GM10847 (cell line): Measurements from ENCODE around the gene NAV3.

Source experiments
- POLR2A ChIP-seq: IDR thresholded peaks from 2 replicates; pipeline ENCODE4 v1.6.1; 2011; ENCODE audit not compliant: insufficient read length; ENCODE audit errors: extremely low read depth

NAV3 gene

DNA sequence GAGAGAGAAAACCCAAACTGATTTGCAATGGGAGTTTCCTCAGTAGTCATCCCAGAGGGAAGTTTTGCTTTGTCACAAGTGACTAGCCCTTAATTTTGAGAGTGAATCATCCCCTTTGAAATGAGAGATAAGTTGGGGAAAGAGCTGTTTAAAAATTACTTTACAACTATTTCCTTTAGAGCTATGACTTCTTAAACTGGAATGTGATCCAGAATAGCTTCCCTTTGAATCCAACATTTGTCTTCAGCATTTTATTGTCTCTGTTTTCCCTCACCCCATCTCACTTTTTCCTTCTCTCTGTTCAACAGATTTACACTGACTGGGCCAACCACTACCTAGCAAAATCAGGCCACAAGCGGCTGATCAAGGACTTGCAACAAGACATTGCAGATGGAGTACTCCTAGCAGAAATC is 109.3 kb downstream of the NAV3 start:
- TF ChIP-seq POLR2A = no peak

DNA sequence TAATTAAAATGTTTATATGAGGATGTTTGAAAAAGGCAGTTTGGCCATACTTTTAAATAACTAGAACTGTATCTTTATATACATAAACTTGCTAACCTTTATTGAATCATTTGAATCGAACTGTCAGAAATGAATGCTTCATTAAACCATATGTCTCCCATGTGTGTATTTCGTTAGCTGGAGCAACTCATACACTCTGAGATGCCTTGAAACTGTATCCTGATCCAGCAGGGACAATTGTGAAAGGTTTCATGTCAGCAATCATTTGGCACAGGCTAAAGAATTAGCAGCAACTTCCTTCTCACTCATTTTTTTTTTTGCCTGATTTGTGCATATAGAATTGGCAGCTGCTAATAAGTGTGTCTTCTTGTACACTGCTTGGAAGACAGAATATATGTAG is 109.9 kb downstream of the NAV3 start:
- TF ChIP-seq POLR2A = no peak

DNA sequence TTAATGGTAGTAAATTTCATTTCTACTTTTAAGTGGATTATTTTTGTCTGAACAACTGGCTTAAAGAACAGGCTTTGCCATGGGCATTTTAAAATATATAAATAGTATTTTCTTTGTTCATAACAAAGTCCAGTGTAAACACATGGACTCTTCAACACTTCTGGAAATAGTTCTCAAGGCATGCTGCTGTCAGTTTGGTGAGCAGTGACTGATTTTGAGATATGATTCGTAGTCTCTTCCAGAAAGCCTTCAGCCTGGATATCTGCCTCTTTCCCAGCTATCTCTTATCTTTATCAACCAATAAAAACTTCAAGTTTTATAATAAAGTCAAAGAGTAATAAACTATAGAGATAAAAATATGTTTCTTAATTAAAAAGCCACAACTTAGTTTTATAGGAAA is 110.7 kb downstream of the NAV3 start:
- TF ChIP-seq POLR2A = no peak

DNA sequence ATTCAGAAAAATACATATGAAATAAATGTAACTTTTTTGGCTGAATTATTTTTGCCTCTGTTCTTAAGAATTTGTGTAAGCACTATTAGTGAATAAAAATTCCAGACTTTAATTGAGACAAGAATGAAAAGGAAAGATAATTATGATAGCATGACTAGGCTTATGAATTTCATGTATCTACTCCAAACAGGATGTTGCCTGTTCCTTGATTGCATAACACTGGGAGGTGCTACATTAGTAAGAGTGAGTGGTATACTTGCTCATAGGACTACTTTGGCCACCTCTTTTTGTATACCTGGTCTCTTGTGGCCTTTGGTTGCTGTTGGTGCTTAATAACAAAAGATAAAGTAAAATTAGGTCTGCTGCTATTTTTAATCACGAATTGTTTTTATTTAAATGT is 112.8 kb downstream of the NAV3 start:
- TF ChIP-seq POLR2A = no peak

DNA sequence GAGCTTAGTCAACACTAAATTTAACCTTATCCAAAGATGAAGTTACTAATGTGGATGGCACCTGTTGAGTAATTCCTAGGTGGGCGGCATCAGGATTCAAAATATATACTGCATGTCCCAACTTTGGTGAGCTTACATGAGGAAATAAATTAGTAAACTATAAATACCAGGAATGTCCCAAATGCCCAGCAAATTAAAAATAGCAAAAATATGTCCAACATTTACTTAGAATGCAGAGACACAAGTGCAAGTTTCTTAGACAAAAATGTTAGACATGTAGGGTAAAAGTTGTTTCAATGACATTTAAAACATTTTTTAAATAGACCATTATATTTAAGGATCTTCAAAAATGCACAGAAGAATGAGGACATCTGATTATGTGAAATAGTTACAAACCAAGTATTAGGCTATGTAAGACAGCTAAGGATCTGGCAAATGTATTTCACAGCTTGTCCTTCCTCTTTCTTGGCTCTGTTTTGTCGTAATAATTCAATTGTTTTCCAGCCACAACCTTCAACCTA is 115.9 kb downstream of the NAV3 start:
- TF ChIP-seq POLR2A = no peak

DNA sequence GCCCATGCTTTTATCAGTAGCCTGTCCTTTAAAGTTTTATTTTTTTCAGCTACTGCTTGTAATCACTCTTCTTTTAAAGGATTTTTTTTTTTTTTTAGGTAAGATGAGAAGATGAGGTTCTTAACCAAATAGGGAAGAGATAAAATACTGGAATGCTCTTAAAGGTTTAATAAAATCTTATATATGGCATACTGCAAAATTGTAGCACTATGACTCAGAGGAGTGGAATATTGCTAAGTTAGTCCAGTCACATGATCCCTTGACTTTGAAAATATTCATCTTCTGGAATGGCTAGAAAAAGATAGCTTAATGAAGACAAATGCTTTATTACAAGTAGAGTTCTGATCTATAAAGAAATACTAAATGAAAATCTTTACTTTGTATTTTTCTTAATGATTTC is 116.6 kb downstream of the NAV3 start:
- no peak for TF ChIP-seq POLR2A

DNA sequence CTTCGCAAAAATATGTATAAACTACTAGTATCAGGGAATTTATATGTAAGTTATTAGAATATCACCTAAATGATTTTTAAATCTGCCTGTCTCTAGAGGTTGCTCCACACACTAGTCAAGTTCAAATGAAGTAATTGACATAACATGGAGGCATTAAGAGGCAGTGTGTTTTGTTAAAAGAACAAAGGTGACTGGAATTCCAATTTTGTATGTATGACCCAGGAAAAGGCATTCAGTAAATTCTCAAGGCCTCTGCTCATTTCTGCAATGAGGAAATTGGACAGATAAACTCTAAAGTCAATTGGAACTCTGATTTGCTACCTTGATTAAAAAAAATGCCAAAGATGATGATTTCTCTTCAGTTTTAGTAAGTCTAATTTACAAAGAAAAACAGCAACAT is 117.1 kb downstream of the NAV3 start:
- TF ChIP-seq POLR2A = no peak

DNA sequence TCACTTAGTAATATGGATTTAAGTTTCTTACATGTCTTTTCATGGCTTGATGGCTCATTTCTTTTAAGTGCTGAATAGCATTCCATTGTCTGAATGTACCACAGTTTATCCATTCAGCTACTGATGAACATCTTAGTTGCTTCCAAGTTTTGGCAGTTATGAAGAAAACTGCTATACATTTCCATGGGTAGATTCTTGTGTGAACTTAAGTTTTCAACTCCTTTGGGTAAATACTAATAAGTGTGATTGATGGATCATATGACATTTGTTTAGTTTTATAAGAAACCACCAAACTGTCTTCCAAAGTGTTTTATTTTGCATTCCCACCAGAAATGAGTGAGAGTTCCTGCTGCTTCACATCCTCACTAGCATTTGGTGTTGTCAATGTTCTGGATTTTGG is 119.2 kb downstream of the NAV3 start:
- no peak for TF ChIP-seq POLR2A

DNA sequence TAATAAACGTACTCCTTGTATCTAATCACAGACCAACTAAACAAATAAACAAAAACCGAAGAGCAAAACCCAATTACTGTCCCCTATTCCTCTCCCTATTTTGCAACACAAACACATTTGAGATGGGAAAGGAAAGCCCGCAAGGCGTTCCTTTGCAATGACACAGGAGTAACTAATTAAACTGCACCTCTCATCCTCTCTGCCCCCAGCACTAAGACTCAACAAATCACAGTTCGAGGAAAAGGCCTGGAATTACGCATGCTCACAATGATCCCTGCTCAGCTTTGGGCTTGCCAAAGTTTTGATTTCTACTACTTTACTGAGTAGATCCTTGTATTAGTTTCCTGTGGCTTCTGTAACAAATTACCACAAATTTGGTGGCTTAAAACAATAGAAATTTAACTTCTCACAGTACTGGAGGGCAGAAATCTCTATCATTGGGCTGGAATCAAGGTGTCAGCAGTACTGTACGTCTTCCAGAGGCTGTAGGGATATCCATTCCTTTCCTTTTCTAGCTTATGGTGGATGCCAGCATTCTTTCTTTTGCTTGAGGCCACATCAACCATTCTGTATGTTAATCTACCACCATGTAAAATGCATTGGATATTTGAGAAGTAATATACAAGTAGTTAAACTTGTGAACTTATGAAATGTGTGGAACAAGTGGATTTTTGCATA is 123.0 kb downstream of the NAV3 start:
- no peak for TF ChIP-seq POLR2A

DNA sequence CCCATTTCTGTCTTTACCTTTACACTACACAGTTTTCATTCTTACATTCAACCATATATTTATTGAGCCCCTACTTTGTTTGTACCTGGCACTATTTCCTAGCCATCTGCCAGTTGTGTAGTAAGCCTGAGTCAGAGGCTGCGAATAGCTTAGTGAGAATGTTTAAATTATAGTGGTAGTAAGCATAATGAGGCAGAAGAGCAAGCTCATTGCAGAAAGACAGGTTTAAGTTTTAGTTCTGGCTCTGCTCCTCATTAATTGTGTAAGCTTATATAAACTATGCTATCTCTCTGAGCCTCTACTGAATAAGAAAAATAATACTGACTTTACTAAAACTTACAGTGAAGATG is 123.5 kb downstream of the NAV3 start:
- TF ChIP-seq POLR2A = no peak

DNA sequence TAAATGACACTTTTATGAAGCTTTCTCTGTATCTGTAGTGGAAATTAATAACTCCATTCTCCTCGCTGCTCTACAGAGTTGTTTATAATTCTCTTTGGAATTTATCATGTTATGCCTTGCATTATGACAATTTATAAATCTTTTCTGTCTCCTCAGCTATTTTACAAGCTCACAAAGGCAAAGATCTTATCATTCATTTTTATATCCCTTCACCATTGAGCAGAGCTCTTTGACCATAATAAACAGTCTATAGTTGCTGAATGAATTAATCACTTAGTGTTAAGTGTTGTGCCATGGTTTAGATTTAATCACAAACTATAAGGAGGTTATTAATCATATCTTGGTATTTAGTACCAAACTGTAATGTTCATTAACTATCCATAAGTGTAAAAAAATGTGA is 126.4 kb downstream of the NAV3 start:
- no peak for TF ChIP-seq POLR2A

DNA sequence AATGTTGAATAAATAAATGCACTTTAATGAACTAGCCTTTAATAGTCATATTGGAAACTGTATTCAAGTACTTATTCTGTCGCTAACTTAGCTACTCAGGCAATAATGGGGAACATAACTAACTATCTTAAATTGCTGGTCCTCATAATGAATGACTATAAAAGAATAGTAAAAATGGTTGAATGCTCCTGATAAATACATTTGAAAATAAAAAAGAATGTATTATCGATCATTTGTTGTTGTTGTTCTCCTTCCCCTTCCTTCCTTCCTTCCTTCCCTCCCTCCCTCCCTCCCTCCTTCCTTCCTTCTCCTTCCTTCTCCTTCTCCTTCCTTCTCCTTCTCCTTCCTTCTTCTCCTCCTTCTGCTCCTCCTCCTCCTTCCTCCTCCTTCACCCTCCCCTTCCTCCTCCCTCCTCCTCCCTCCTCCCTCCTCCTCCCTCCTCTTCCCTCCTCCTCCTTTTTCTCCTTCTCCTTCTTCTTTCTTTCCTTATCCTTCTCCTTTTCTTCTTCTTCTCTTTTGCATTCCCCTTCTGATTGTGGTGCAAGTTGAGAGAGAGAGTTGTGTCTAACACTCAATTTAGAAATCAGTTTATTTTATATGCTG is 133.0 kb downstream of the NAV3 start:
- no peak for TF ChIP-seq POLR2A

DNA sequence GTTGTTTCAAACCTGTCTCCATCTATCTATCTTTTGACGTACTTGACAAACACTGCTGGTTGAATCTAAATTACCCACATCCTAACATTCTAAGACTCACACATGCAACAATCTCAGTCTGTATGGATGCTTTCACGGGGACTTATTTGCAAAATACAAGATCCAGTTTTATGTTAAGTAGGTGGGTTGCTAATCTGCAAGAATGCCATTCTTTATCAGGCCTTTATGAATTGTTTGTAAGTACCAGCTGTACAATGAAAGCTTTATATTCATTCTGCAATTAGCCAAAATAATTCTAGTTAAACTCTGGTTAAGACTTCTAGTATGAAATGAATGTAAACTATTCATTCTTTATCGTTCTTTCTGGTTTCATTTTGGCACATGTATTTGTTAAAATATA is 135.1 kb downstream of the NAV3 start:
- no peak for TF ChIP-seq POLR2A

DNA sequence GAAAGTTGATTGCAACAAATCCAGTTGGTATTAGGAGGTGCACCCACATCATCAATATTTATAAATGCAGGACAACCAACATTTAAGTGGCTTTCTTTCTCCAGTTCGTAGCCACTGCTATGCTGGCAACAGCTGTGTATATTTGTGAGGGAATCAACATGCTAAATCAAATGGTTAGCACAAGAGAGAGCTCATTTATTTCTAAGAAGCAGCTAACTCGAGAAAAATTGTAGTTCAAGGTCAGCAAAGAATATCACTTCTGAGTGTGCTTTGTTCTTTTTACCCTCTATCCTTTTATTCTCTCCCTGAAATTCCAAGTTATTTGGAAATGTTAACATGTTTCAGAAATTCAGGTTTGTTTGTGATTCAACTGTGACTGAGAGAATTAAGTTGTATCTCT is 137.3 kb downstream of the NAV3 start:
- no peak for TF ChIP-seq POLR2A

DNA sequence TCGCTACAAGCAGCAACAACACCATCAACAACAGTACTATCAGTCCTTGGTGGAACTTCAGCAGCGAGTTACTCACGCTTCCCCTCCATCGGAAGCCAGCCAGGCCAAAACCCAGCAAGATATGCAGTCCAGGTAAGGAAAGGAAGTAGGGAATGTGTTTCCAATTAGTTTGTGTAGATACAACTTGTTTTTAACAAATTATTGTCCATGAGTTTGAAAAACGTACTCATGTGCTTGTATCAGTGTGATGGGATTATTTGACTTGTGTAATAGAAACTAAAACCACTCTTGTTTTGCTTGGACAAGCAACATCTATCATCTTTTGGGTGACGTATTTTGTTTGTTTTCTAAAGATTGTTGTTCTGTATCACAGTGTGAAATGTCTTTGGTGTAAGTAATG is 137.9 kb downstream of the NAV3 start:
- no peak for TF ChIP-seq POLR2A

DNA sequence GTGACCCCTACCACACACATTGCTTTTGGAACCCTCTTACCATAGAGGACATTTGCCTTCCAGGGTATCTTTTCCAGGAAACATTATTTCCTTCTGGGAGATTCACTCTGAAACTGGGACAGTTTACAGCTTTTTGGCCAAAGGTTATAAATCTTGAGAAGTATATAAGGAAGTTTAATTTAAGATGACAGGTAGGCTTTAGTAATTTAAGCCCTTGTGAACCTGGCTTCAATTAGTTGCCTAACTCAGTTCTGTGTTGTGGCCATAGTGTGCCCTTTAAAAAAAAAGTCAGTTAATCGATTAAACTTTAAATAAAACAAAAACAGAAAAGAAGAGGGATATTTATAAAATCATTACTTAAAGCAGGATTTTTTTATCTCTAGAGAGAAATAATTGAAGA is 142.9 kb downstream of the NAV3 start:
- TF ChIP-seq POLR2A = no peak

DNA sequence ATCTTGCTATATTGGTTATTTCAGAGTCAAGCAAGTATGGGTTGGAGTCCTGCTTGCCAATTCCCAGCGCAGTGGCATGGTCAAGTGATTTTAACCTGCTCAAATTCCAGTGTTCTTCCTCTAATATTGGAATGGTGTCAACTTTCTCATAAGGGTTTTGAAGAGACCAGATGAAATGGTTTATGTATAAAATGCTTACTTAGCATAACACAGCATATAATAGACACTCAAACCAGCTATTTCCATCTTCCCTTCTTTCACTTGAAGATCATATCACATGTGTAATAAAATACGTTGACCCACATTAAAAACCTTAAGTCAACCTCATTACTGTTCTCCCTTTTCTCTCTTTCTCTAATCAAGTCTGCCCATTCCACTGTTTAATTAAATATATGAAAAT is 144.0 kb downstream of the NAV3 start:
- TF ChIP-seq POLR2A = no peak
